ENCODE results near the gene STX19.

Gene STX19

DNA sequence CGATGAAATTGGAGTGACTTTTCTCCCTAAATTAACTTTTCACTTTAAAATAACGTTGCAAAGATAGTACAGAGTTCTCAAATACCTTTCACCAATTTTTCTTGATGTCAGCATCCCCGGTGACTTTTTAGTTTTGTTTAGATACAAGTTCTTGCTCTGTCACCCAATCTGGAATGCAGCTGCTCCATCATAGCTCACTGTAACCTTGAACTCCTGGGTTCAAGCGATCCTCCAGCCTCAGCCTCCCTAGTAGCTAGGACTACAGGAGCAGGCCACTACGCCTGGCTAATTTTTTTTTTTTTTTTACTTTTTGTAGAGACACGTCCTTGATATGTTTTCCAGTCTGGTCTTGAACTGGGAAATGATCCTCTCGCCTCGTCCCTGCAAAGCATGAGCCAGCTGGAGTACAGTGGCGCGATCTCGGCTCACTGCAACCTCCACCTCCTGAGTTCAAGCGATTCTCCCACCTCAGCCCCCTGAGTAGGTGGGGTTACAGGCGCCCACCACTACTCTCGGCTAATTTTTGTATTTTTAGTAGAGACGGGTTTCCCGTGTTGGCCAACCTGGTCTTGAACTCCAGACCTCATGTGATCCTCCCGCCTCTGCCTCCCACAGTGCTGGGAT is 35.2 kb upstream of the STX19 start:
- no peak for TF ChIP-seq EZH2 (IDR thresholded peaks at IDR 0.05; ENCODE audit: borderline replicate concordance, low read length)
- TF ChIP-seq, protein P1, sequence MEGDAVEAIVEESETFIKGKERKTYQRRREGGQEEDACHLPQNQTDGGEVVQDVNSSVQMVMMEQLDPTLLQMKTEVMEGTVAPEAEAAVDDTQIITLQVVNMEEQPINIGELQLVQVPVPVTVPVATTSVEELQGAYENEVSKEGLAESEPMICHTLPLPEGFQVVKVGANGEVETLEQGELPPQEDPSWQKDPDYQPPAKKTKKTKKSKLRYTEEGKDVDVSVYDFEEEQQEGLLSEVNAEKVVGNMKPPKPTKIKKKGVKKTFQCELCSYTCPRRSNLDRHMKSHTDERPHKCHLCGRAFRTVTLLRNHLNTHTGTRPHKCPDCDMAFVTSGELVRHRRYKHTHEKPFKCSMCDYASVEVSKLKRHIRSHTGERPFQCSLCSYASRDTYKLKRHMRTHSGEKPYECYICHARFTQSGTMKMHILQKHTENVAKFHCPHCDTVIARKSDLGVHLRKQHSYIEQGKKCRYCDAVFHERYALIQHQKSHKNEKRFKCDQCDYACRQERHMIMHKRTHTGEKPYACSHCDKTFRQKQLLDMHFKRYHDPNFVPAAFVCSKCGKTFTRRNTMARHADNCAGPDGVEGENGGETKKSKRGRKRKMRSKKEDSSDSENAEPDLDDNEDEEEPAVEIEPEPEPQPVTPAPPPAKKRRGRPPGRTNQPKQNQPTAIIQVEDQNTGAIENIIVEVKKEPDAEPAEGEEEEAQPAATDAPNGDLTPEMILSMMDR (IDR thresholded peaks at IDR 0.05; ENCODE audit: low read length) = no peak
- peaks cover 27% of the 10 kb centered on the region for H3K4me1 ChIP-seq (ENCODE audit: insufficient read depth, low read length, severe bottlenecking)
- H3K79me2 ChIP-seq (ENCODE audit: insufficient read depth, low read length) = peaks cover 23% of the 10 kb centered on the region
- no peaks in the 10 kb centered on the region for H3K9me2 ChIP-seq (ENCODE audit: low read depth, low read length)
- H3K9me3 ChIP-seq (ENCODE audit: low read length) = no peaks in the 10 kb centered on the region
- peak overlapping the region; percentile 91 for H3K4me2 ChIP-seq (ENCODE audit: low read length)
- H2AFZ ChIP-seq (ENCODE audit: low read length) = peak overlapping the region; percentile 29; the same call in 1 of the 2 replicates
- H3K4me3 ChIP-seq (ENCODE audit: low read depth, low read length, poor library complexity, severe bottlenecking) = peak overlapping the region; percentile 89
- peak overlapping the region; percentile 76 for H3K9ac ChIP-seq (ENCODE audit: low read length)
- H3K27ac ChIP-seq (ENCODE audit: low read depth, low read length, poor library complexity, severe bottlenecking) = peak overlapping the region; percentile 94
- H3K27me3 ChIP-seq (ENCODE audit: insufficient read depth, low read length) = no peaks in the 10 kb centered on the region
- H3F3A ChIP-seq (ENCODE audit: insufficient read depth, low read length) = no peaks in the 10 kb centered on the region
- H4K20me1 ChIP-seq (ENCODE audit: insufficient read depth, low read length) = no peaks in the 10 kb centered on the region
- peaks cover 44% of the 10 kb centered on the region for H3K36me3 ChIP-seq (ENCODE audit: insufficient read depth, low read length)

DNA sequence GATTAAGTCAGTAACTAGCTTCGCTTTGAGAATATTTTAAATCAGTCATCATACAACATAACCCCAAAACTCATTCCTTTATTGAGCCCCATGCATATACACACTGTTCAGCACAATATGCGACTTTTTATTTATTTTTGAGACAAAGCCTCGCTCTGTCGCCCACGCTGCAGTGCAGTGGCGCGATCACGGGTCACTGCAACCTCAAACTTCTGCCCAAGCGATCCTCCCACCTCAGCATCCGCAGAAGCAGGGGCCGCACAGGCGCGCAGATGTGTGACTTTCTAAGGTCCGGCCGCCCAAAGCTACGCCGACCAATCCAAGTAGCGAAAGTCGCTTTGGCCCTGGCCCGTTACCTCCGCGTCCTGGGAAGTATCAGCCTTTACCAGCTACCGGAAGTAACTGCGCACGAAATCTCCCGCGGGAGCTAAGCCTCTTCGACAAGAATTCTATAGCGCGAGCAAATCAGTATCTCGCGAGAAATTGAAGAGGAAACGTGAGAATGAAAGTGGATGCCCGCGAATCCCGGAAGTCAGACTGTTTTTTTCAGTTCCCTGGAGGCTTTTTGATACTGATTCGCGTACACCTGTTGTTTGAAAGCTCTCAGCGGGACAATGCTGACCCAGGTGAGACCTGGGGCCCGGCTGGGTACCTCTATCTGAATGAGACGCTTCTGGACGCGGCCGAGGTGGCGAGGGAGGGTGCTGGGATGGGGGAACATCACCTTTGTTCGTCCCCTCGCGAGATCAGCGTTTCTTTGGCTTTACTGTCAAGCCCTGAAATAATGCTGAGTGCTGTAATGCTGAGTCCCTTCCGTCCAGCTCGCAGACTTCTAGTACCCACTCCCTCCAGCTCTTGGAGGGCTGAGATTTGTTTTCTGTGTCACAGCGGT is 34.4 kb upstream of the STX19 start, which contains the start of the genes DHFR2 and NSUN3:
Gene DHFR2, minus strand, starts transcription at position 404 of the 892 bp plus-strand sequence. CDS start 1,405 bp downstream, outside the sequence.
Gene NSUN3, plus strand, starts transcription at position 549 of the 892 bp plus-strand sequence. Its CDS starts 66 bp downstream, at position 615.
- H3K9me3 ChIP-seq (ENCODE audit: low read length) = no peaks in the 10 kb centered on the region
- H4K20me1 ChIP-seq (ENCODE audit: insufficient read depth, low read length) = no peaks in the 10 kb centered on the region
- peak within 1 kb of the TSS; percentile 76 for H3K9ac ChIP-seq (ENCODE audit: low read length)
- TF ChIP-seq EZH2 (IDR thresholded peaks at IDR 0.05; ENCODE audit: borderline replicate concordance, low read length) = no peak
- TF ChIP-seq, protein P1 (IDR thresholded peaks at IDR 0.05; ENCODE audit: low read length) = no peak
- H3K36me3 ChIP-seq (ENCODE audit: insufficient read depth, low read length) = peaks cover 40% of the 10 kb centered on the region
- H3K79me2 ChIP-seq (ENCODE audit: insufficient read depth, low read length) = peaks cover 23% of the 10 kb centered on the region
- H3K27me3 ChIP-seq (ENCODE audit: insufficient read depth, low read length) = no peaks in the 10 kb centered on the region
- no peaks in the 10 kb centered on the region for H3F3A ChIP-seq (ENCODE audit: insufficient read depth, low read length)
- H2AFZ ChIP-seq (ENCODE audit: low read length) = peak within 1 kb of the TSS; percentile 29; the same call in 1 of the 2 replicates
- H3K4me1 ChIP-seq (ENCODE audit: insufficient read depth, low read length, severe bottlenecking) = peaks cover 27% of the 10 kb centered on the region
- H3K4me3 ChIP-seq (ENCODE audit: low read depth, low read length, poor library complexity, severe bottlenecking) = peak within 1 kb of the TSS; percentile 89
- peak within 1 kb of the TSS; percentile 91 for H3K4me2 ChIP-seq (ENCODE audit: low read length)
- H3K27ac ChIP-seq (ENCODE audit: low read depth, low read length, poor library complexity, severe bottlenecking) = peak within 1 kb of the TSS; percentile 94
- H3K9me2 ChIP-seq (ENCODE audit: low read depth, low read length) = no peaks in the 10 kb centered on the region

DNA sequence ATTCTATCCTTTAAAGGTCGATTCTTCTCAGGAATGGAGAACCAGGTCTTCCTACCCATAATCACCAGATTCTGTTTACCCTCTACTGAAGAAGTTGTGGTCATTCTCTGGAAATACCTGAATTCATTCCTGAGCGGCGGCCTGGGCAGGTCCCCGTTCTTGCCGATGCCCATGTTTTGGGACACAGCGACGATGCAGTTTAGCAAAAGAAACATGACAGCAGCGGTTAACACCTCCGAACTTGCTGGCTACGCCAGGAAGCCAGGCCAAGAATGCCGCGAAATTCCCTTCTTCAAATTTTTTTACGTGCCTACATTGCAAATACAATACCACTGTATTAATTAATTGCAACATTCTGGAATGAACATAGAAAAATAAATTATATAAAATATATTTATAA is 32.9 kb upstream of the STX19 start:
- no peak overlapping the region for H3K4me2 ChIP-seq (ENCODE audit: low read length)
- H2AFZ ChIP-seq (ENCODE audit: low read length) = no peak overlapping the region
- H3K4me1 ChIP-seq (ENCODE audit: insufficient read depth, low read length, severe bottlenecking) = peaks cover 27% of the 10 kb centered on the region
- peaks cover 25% of the 10 kb centered on the region for H3K36me3 ChIP-seq (ENCODE audit: insufficient read depth, low read length)
- peaks cover 23% of the 10 kb centered on the region for H3K79me2 ChIP-seq (ENCODE audit: insufficient read depth, low read length)
- no peaks in the 10 kb centered on the region for H3K27me3 ChIP-seq (ENCODE audit: insufficient read depth, low read length)
- no peaks in the 10 kb centered on the region for H3K9me2 ChIP-seq (ENCODE audit: low read depth, low read length)
- H3K9me3 ChIP-seq (ENCODE audit: low read length) = no peaks in the 10 kb centered on the region
- H3K4me3 ChIP-seq (ENCODE audit: low read depth, low read length, poor library complexity, severe bottlenecking) = no peak overlapping the region
- TF ChIP-seq EZH2 (IDR thresholded peaks at IDR 0.05; ENCODE audit: borderline replicate concordance, low read length) = no peak
- TF ChIP-seq, protein P1 (IDR thresholded peaks at IDR 0.05; ENCODE audit: low read length) = no peak
- no peaks in the 10 kb centered on the region for H4K20me1 ChIP-seq (ENCODE audit: insufficient read depth, low read length)
- no peaks in the 10 kb centered on the region for H3F3A ChIP-seq (ENCODE audit: insufficient read depth, low read length)
- no peak overlapping the region for H3K27ac ChIP-seq (ENCODE audit: low read depth, low read length, poor library complexity, severe bottlenecking)
- no peak overlapping the region for H3K9ac ChIP-seq (ENCODE audit: low read length)
